Middle frontal gyrus (tissue), 1 donor: ENCODE measurements around the gene CACNA2D1.
A peak's percentile ranks its signal among the peaks of the same experiment; 100 is the strongest.

Experiments used
- DNase-seq: peaks from one replicate; pipeline ENCODE4 v3.0.0-alpha.2; 2015; ENCODE audit warnings: low spot score; ENCODE audit errors: extremely low spot score

The CACNA2D1 gene

GRCh38 chr7:82443547-82444219 lies at the start of gene CACNA2D1:
Gene CACNA2D1 (minus strand): TSS chr7:82443777.
- peak; percentile 58 for DNase-seq

GRCh38 chr7:82481499-82482097 lies 38.0 kb upstream of the CACNA2D1 start:
- peak; percentile 29 for DNase-seq

GRCh38 chr7:82477733-82478515 lies 34.3 kb upstream of the CACNA2D1 start:
- DNase-seq, result no peak

DNA sequence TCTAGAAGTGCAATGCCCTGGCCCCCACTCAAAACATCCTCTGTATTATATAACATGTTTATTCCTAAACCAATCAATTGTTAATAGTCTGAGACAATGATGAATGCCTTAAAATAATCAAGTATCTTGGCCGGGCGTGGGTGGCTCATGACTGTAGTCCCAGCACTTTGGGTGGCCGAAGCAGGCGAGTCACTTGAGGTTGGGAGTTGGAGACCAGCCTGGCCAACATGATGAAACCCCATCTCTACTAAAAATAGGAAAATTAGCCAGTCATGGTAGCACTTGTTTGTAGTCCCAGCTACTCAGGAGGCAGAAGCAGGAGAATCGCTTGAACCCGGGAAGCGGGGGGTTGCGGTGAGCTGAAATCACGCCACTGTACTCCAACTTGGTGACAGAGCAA lies 29.4 kb upstream of the CACNA2D1 start:
- no peak for DNase-seq

- no peak for DNase-seq
These were observed 27.9 kb upstream of the CACNA2D1 start for GRCh38 chr7:82471351-82472020.

DNA sequence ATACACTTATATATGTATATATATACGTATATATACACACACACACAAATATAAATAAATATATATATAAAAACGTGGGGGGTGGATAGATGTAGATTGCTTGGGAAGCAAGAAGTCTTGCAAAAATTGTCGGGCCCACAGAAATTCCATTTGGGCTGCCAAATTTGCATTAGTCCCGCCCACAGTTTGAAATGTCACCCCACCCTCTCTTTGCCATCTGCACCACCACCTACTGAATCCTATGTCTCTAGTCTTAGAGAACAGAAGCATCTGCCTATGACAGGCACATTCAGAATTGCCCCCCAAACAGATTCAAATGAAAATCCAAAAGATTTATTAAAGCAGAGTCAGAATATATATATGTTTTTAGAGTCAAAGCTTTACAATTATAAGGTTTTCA lies 25.6 kb upstream of the CACNA2D1 start:
- DNase-seq, result no peak

DNA sequence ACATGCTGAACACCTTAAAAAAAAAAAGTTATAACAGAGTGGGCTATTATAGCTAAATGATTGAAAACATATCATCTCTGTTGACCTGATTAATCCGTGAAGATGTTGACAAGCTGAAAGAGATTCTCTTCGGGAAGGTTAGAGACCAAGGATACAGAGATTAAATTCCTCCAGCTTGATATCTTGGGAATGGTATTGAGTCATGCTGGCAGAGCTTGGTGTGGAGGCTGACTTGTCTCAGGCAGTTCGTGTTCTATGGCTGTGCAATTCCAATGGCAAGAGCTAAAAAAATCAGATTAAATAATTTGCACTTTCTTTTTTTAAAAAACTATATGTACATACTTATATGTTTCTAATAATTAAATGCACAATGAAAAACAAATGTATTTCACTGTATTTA lies 24.9 kb upstream of the CACNA2D1 start:
- no peak for DNase-seq

- no peak for DNase-seq
These were observed 23.4 kb upstream of the CACNA2D1 start for GRCh38 chr7:82467020-82467419.

- no peak for DNase-seq
These were observed 20.8 kb upstream of the CACNA2D1 start for GRCh38 chr7:82464372-82464771.

DNA sequence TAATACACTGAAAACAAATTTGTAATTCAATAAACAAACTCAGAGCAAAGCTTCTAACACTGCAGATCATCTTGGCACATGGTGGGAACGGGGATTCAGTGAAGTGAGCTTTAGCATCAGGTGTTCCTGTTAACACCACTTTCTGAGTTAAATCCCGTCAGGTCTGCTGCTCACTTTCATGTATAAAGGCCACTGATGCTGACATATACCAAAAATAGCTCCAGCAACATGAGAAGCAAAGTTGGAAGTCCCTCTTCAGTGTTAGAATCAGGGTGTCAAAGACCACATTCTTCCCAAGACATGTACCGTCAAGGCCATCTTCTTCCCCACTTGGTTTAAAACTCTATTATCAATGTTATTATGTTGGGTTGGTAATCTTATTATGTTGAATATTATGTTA lies 11.7 kb upstream of the CACNA2D1 start:
- no peak for DNase-seq

DNA sequence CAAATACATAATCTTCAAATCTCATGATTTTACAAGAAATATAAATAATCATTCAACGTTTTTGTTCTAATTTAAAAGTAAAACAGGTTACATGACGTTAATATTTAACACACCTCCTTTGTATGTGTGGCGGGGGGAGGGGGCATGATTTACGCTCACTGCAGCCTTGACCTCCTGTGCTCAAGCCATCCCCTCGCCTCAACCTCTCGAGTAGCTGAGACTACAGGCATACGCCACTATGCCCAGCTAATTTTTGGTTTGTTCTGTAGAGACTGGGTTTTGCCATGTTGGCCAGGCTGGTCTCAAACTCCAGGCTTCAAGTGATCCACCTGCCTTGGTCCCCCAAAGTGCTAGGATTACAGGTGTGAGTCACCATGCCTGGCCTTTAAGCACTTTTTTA lies 7.2 kb upstream of the CACNA2D1 start:
- DNase-seq, result no peak

DNA sequence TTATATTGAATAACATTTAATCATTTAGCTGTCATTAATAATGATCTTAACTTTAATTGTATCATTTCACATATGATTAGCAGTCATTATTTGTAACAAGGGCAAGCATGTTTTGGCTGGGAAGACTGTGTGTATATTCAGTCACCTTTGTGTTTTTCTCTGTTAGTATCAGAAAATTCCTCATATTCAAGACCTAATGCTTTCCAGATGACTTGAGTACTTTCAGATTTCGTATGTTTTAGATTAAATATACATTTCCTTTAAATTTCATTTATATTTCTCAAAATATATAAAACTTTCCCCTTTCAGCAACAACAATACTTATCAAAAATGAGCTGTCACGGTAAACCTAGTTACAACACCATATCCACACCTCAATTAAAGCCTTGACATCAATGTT lies 6.3 kb upstream of the CACNA2D1 start:
- no peak for DNase-seq

DNA sequence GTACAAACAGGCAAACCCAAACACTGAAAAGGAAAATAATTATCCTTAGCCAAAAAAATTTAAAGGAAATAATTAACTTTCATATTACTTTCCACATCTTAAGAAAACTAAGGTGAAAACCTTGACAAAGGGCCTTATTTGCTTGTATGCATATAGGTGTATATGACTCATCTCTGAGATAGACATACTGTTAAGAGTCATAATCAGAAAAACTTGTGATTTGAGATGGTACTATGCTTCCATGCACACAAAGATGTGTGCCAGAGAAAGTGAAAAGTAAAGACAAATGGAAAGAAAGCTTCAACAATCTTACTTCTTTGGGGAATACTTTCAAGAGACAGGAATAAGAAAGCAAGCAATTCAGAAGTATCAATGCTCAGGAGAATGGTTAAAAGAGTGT lies 3.3 kb upstream of the CACNA2D1 start:
- no peak for DNase-seq

GRCh38 chr7:82445271-82445670 lies 1.7 kb upstream of the CACNA2D1 start:
- DNase-seq, result no peak

- no peak for DNase-seq
These were observed 788 bp upstream of the CACNA2D1 start for GRCh38 chr7:82444220-82444909.

GRCh38 chr7:82443036-82443546 lies 486 bp downstream of the CACNA2D1 start:
- DNase-seq, result no peak

GRCh38 chr7:82442492-82443035 lies 1.0 kb downstream of the CACNA2D1 start:
- no peak for DNase-seq

- no peak for DNase-seq
These were observed 1.7 kb downstream of the CACNA2D1 start for GRCh38 chr7:82441669-82442478.

DNA sequence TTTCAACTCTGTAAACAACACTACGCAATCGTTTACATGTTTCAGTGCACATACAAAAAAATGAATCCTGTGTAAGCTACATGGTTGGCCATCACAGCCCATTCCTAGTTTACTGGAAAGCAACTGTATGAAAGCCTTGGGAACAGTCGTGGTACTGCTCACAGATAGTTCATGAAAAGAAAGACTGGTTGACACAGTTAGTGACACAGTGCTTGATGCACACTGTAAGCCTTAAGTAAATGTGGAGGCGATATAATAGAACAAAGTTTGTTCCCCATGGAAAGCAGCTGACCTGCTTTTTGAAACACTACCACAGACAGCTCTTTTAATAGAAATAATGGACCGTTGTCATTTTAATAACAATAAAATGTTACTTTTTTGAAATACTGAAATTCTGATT lies 5.1 kb downstream of the CACNA2D1 start:
- DNase-seq, result no peak

DNA sequence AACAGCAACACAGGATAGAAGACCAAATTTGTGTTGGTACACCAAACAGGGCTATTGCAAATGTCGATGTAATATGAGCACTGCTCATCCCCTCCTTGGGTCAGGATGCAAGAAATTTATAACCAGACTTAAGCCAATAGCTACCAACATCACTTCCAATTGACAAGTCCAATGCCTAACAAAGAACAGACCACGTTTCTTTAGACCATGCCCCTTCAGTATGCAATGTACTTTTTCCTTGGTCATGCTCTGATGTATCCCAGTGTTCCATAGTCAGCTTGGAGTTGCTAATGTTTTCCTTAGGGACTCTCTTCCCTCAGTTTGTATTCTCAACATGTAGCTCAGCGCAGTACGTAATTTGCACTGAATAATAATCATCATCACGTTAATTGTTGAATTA lies 7.8 kb downstream of the CACNA2D1 start:
- no peak for DNase-seq
